SJSA1 (cell line): ENCODE data around the gene LPCAT1. TPM values are rescaled to one million over a fixed set of nuclear protein-coding genes. Genes with fewer than 3 reads are reported as not detected.
A peak's percentile ranks its signal among the peaks of the same experiment; 100 is the strongest.
"Not testable (repeated sequence)": the region's sequence is repeated elsewhere in the genome, so short reads cannot be mapped to it uniquely, and the experiment has no call there.

Source experiments
- DNase-seq, 2 experiments: peaks; one replicate each; pipeline ENCODE4 v3.0.0-alpha.2; 2015 to 2020; ENCODE audit warnings: low spot score in 2 of 2, low read depth in 1 of 2
- H3K27ac ChIP-seq: fragments of 250-450 bp; sonication (Bioruptor Pico); 2 replicates; pipeline ENCODE4 v1.5.1; 2020; ENCODE audit warnings: mild to moderate bottlenecking, moderate library complexity
- H3K27me3 ChIP-seq: fragments of 250-450 bp; sonication (Bioruptor Pico); replicated peaks from 2 replicates; pipeline ENCODE4 v1.5.1; 2020; ENCODE audit warnings: mild to moderate bottlenecking, moderate library complexity
- H3K36me3 ChIP-seq: fragments of 250-450 bp; sonication (Bioruptor Pico); 2 replicates; pipeline ENCODE4 v1.5.1; 2020; ENCODE audit warnings: mild to moderate bottlenecking
- H3K4me1 ChIP-seq: fragments of 250-450 bp; sonication (Bioruptor Pico); replicated peaks from 2 replicates; pipeline ENCODE4 v1.6.1; 2021; ENCODE audit warnings: mild to moderate bottlenecking
- H3K4me3 ChIP-seq: fragments of 250-450 bp; sonication (Bioruptor Pico); 2 replicates; pipeline ENCODE4 v1.5.1; 2020; ENCODE audit warnings: mild to moderate bottlenecking
- H3K9me3 ChIP-seq: fragments of 250-450 bp; sonication (Bioruptor Pico); replicated peaks from 2 replicates; pipeline ENCODE4 v1.5.1; 2020; ENCODE audit warnings: mild to moderate bottlenecking
- total RNA-seq: library from RNA; depleted of rRNA; stranded (reverse); fragments of >200 nt; shearing (Covaris generic); gene quantifications from 2 replicates; pipeline ENCODE4 v1.2.3, GENCODE V29; 2014

LPCAT1 gene
- total RNA-seq, 1 experiment from 2014 or later, result 28.2 TPM

DNA sequence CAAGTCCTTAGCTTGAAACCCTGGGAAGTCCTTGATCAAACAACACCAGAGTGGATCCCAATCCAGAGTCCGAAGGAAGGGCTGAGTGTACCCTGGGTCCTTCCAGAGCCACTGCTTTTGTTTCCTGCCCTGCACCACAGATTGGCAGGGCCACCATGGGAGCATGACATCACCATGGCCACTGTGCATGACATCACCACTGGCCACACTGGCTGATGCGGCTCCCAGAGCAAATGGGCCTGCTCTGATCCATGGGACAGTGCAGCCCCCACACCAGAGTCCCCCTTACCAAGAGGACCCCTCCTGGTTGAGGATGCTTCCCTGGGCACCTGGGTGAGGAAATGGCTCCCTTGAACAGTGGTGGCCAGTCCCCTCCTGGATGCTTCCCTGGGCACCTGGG is 88.4 kb downstream of the LPCAT1 start:
- H3K36me3 ChIP-seq, result no peaks in the 10 kb centered on the region
- H3K4me3 ChIP-seq, result no peak overlapping the region
- peaks cover 32% of the 10 kb centered on the region for H3K9me3 ChIP-seq
- peak in 1 of 2 experiments; percentile 36 for DNase-seq
- no peaks in the 10 kb centered on the region for H3K27me3 ChIP-seq
- H3K27ac ChIP-seq, result no peak overlapping the region
- no peaks in the 10 kb centered on the region for H3K4me1 ChIP-seq

DNA sequence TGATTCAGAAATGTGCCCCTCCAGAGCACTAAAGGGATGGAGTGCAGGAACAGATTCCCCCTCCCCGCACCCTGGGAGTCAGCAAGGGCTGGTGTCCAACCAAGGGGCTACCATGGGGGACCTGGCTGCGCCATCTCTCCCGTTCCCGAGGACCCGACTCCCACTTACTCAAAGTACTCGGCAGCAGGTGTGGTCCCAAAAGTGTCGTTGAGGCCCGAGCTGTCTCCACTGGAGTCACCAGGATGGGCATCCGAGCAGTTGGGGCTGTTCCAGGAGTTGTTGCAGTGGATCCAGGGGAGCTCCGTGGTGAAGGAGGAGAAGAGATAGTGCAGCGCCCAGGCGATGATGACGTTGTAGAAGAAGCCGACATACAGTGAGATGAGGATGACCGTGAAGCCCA is 91.5 kb downstream of the LPCAT1 start:
- H3K36me3 ChIP-seq, result no peaks in the 10 kb centered on the region
- peaks cover 59% of the 10 kb centered on the region for H3K9me3 ChIP-seq
- no peaks in the 10 kb centered on the region for H3K4me1 ChIP-seq
- H3K27me3 ChIP-seq, result no peaks in the 10 kb centered on the region
- no peak overlapping the region for H3K4me3 ChIP-seq
- DNase-seq, result peak in 1 of 2 experiments; percentile 39
- no peak overlapping the region for H3K27ac ChIP-seq

DNA sequence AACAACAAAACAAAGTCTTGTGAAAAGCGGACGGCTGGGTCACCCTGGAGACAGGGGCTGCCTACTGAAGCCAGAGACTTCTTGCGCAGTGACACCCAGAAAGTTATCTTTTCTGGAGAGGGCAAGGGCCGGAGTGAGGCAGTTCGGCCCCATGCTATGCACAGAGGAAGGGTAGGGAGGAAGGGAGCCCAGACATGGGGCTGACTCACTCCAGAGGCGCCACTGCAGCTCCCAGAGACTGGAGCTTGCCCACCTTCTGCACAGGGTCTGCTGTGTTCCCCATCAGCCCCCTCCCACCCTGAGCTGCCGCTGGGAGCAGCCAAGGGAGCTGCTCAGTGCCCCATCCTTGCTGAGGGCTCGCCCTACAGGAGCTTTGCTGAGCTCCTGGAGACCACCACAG is 91.9 kb downstream of the LPCAT1 start:
- DNase-seq, result no peak
- H3K4me3 ChIP-seq, result no peak overlapping the region
- no peak overlapping the region for H3K27ac ChIP-seq
- H3K9me3 ChIP-seq, result peaks cover 60% of the 10 kb centered on the region
- no peaks in the 10 kb centered on the region for H3K4me1 ChIP-seq
- no peaks in the 10 kb centered on the region for H3K27me3 ChIP-seq
- H3K36me3 ChIP-seq, result no peaks in the 10 kb centered on the region

DNA sequence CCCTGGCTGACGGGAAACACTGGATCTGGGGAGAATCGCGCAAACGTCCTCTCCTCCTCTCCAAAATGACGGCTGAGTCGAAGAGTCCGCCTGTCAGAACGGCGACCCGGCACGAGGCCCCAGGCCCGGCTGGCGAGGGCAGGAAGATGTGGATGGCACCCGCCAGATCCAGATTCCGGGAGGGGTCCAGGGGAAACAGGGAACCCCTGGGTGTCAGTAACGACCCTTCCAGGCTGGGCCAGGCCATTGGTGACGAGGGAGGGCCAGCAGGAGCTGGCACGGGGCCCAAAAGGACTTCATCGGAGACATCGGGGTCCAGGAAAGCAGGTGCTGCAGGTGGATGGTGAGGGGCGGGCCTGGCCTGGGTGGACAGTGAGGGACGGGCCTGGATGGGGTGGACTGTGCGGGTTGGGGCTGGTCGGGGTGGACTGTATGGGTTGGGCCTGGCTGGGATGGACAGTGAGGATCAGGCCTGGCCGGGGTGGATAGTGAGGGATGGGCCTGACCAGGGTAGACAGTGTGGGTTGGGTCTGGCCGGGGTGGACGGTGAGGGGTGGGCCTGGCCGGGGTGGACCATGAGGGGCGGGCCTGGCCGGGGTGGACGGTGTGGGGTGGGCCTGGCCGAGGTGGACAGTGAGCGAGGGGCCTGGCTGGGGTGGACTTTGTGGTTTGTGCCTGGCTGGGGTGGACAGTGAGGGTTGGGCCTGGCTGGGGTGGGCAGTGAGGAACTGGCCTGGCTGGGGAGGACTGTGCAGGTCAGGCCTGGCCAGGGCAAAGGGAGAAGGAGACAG is 92.5 kb downstream of the LPCAT1 start:
- H3K4me1 ChIP-seq, result no peaks in the 10 kb centered on the region
- H3K36me3 ChIP-seq, result no peaks in the 10 kb centered on the region
- no peaks in the 10 kb centered on the region for H3K27me3 ChIP-seq
- peaks cover 66% of the 10 kb centered on the region for H3K9me3 ChIP-seq
- H3K27ac ChIP-seq, result no peak overlapping the region
- DNase-seq, result peak in 1 of 2 experiments; percentile 46
- no peak overlapping the region for H3K4me3 ChIP-seq

DNA sequence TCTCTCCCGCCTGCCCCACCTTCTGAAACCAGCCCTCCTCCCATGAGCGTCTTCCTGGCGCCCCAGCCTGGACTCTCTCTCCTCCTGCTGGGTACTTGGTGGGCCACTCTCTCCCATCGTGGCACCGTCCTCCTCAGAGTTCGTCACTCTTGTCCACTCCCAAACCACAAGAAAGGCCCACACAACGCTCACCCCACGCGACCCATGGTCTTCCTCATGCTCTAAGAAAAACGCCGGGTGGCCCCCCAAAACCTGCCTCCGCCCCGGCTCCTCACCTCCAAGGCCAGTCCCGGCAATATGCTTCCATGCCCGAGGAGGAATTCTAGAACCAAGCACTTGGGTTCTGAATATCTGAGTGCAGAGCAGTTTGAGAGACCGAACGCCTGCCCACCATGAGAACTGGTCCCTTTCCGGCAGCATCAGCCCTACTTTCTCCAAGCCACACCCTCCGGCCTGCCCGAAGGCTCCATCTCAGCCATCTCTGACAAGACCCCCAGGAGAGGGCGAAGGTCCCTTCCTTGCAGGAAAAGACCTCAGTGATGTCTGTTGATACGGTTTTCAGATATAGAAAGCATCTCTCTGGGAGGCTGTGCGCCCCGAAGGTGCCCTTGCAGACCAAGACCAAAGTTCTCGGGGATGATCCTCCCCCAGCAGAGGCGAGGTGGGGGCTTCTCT is 93.5 kb downstream of the LPCAT1 start:
- peak in 1 of 2 experiments; percentile 42 for DNase-seq
- Histone ChIP-seq H3K9me3 (peaks cover 67% of the 10 kb centered on the region), H3K4me3 (no peak overlapping the region), H3K27ac (no peak overlapping the region), H3K27me3 (no peaks in the 10 kb centered on the region), H3K36me3 (no peaks in the 10 kb centered on the region), H3K4me1 (no peaks in the 10 kb centered on the region)

DNA sequence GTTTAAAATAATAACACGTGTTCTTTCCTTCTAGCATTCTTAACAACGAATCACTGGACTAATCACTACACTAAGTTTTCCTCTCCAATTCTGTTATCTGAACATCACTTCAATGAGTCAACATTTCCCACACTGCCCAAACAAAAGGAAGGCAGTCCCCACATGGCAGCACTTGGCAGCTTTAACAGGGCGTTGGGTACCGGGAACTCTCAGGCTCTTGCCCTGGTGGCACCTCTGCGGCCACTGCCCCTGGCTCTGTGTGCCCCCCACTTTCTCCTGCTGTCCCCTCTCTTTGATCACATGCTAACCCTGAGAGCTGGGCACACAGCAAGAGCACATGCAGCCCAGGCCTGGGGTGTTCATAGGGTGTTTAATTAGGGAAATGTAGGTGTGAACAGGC is 94.3 kb downstream of the LPCAT1 start:
- peaks cover 70% of the 10 kb centered on the region for H3K9me3 ChIP-seq

DNA sequence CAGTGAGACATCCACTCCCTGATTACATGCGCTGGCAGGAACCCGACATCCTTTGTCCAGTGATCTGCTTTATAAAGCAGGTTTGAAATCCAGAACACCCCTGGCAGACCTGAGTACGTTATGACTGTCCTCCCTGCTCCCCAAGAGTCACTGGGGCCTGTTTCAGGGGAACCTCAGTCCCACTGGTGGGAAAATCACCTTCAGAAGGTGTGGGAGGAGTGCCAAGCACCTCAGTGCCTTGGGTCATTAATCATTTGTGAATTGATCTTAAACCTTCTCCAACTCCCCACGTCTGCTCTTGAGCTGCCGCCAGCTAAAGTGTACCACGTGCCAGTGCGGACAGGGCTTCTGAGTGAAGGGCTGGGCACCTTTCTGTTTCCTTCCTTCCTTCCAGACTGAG is 94.7 kb downstream of the LPCAT1 start:
- Histone ChIP-seq H3K4me3 (no peak overlapping the region), H3K27me3 (no peaks in the 10 kb centered on the region), H3K9me3 (peaks cover 70% of the 10 kb centered on the region), H3K4me1 (no peaks in the 10 kb centered on the region), H3K27ac (no peak overlapping the region), H3K36me3 (no peaks in the 10 kb centered on the region)
- peak in 1 of 2 experiments; percentile 32 for DNase-seq

More for the DNA sequence above, 94.3 kb downstream of the LPCAT1 start:
- H3K4me1 ChIP-seq, result no peaks in the 10 kb centered on the region
- H3K27ac ChIP-seq, result no peak overlapping the region
- H3K4me3 ChIP-seq, result no peak overlapping the region
- no peaks in the 10 kb centered on the region for H3K36me3 ChIP-seq
- H3K27me3 ChIP-seq, result no peaks in the 10 kb centered on the region
- DNase-seq, result peak in 1 of 2 experiments; percentile 30

DNA sequence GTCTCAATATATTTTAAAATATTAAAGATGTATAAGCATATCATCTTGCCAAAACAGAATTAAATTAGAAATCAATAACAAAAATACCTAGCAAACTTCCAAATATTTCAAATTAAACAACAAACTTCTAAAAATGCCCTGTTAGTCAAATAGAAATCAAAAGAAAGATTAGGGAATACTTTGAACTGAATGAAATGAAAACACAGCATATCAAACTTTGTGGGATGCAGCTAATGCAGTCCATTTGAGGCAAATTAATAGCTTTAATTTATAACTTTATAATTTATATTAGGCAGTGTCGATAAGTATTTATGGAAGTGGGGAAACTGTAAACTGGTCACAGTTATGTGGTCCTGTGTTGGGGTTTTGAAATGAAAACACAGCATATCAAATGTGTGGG is 95.7 kb downstream of the LPCAT1 start:
- no peaks in the 10 kb centered on the region for H3K27me3 ChIP-seq
- H3K9me3 ChIP-seq, result peaks cover 71% of the 10 kb centered on the region
- H3K4me1 ChIP-seq, result no peaks in the 10 kb centered on the region
- no peak for DNase-seq
- H3K27ac ChIP-seq, result no peak overlapping the region
- H3K36me3 ChIP-seq, result no peaks in the 10 kb centered on the region
- H3K4me3 ChIP-seq, result no peak overlapping the region

DNA sequence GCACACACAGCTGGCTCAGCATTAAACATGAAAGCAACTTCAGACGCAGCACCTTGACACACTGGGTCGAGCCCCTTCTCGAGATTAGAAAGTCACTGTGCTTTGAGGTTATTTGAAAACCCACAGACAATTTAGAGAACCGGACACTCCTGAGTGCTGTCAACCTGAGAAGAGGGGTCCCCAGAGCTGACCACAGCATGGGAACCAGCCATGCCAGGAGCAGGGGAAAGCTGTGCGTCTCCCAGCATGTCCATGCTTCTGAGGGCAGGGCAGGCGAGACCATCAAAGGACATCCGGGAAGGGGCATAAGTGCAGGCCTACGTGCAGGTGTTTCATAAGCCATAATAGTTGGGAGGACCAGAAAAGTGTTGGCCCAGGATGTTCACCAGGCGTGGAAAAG is 99.0 kb downstream of the LPCAT1 start:
- H3K27ac ChIP-seq, result no peak overlapping the region
- no peaks in the 10 kb centered on the region for H3K4me1 ChIP-seq
- H3K27me3 ChIP-seq, result no peaks in the 10 kb centered on the region
- no peak overlapping the region for H3K4me3 ChIP-seq
- H3K36me3 ChIP-seq, result no peaks in the 10 kb centered on the region
- H3K9me3 ChIP-seq, result peaks cover 52% of the 10 kb centered on the region
- no peak for DNase-seq

DNA sequence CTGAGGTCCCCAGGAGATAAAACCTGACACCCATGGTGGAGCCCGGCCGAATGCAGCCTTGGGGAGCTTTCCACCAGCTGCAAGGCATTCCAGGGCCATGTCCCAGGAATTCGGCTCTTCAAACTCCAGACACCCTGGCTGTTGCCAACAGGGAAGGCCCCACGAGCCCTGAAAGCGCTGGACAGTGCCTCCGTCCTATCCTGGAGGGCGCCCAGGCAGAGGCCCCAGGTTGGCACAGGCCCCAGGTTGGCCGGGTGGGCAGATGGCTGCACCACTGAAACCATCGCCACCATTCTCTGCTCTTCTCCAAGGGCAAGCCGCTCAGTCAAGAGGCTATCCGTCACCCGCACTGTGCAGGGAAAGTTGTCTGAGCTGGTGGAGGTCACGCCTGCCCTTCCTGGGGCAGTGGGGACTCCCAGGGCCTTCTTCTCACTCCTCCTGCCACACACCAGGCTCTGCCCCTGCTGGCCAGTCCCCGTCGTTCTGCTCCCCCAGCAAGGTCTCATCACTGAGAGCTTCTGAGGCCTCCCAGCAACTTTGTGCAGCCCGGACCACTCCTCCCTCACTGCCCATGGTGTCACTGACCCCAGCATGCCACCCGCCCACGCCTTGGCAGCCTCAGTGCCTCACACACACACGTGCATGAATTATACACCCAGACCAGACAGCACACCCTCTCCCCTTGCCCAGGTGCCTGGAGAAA is 99.7 kb downstream of the LPCAT1 start:
- Histone ChIP-seq H3K4me1 (no peaks in the 10 kb centered on the region), H3K4me3 (no peak overlapping the region), H3K27me3 (no peaks in the 10 kb centered on the region), H3K36me3 (no peaks in the 10 kb centered on the region), H3K9me3 (peaks cover 45% of the 10 kb centered on the region), H3K27ac (no peak overlapping the region)
- DNase-seq, result no peak

DNA sequence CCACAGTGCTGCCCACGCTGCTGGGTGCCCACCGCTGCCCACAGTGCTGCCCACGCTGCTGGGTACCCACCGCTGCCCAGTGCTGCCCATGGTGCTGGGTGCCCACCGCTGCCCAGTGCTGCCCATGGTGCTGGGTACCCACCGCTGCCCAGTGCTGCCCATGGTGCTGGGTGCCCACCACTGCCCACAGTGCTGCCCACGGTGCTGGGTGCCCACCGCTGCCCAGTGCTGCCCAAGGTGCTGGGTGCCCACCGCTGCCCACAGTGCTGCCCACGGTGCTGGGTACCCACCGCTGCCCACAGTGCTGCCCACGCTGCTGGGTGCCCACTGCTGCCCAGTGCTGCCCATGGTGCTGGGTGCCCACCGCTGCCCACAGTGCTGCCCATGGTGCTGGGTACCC is 101.2 kb downstream of the LPCAT1 start:
- not testable (repeated sequence) for H3K27ac ChIP-seq, DNase-seq

DNA sequence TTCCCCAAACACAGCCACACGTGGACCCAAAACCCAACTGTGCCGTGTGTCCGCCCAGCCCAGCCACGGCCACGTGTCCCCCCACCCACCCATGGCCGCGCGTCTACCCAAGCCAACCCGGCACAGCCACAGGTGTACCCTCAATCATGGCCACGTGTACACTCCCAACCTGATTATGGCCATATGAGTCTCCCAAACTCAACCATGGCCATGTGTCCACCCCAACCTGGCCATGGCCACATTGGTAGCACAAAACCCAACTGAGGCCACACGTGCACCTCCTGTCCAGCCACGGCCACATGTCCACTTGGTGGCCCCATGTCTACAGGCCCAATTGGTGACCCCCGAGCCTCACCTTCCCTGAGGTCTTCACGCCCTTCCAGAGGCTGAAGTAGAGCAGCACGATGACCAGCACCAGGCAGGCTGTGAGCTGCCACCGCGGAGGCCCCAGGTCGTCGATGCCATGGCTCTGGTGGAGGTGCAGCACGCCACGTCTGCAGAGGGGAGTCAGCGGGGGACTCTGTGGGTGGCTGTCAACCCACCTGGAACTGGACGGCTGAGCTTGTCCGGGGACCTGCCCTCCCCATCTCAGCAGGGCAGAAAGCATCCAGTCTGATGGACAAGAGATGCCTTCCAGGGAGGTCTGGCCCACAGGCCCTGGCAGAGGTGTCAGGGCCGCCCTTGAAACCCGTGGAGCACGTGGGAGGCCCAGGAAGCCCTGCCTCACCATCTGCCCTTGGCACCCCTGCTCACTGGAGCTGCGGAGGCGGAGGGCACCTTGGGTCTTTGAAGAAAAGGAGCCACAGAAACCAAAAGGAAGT is 102.0 kb downstream of the LPCAT1 start:
- Histone ChIP-seq H3K9me3 (peaks cover 33% of the 10 kb centered on the region), H3K27me3 (no peaks in the 10 kb centered on the region), H3K36me3 (no peaks in the 10 kb centered on the region), H3K27ac (no peak overlapping the region), H3K4me1 (no peaks in the 10 kb centered on the region), H3K4me3 (no peak overlapping the region)
- DNase-seq, result no peak

More for the DNA sequence above, 101.2 kb downstream of the LPCAT1 start:
- peaks cover 35% of the 10 kb centered on the region for H3K9me3 ChIP-seq
- H3K36me3 ChIP-seq, H3K4me3 ChIP-seq, H3K27me3 ChIP-seq, H3K4me1 ChIP-seq: not testable (repeated sequence)
